HEK293 (cell line): Measurements from ENCODE around the gene HECTD4.

Source experiments
- TCF7L2 ChIP-seq: IDR thresholded peaks from 2 replicates; pipeline ENCODE4 v1.6.1; 2011; ENCODE audit warnings: low read depth, mild to moderate bottlenecking, inconsistent platforms, low read length, moderate library complexity, borderline replicate concordance
- ZNF670 ChIP-seq: fragments of 450-650 bp; formaldehyde crosslinking; IDR thresholded peaks from 2 replicates; pipeline ENCODE4 v1.5.1; 2016; ENCODE audit warnings: missing biosample characterization, missing genetic modification characterization, low read depth

- TF ChIP-seq TCF7L2 (no peak), ZNF670 (tag by site-specific recombination) (no peak)
Observed at GRCh38 chr12:112418608-112419296, 36.5 kb upstream of the HECTD4 start, which contains the start of gene PTPN11.
